ENCODE measurements around the gene POLR1H. TPM values are rescaled to one million over a fixed set of nuclear protein-coding genes. Genes with fewer than 3 reads are reported as not detected.

Gene POLR1H
- polyA plus RNA-seq, 2 of the 4 experiments (the other 2 are of a cell fraction), result 25.5 to 34.6 TPM

GRCh38 chr6:30092852-30093543 is 31.9 kb downstream of the POLR1H start:
- ChIA-PET POLR2A (no interaction called here), CTCF (interaction anchor here (1.2 to 7.1 kb wide), 3 partner anchors 10 to 75 kb away, joined by 4 to 43 read pairs (median 4); no protein-coding TSS in a partner anchor)
- WGBS (ENCODE audit: missing lambda C conversion rate), result 55% methylated on average over 6 of the region's 6 CpGs
- Histone ChIP-seq H3K9me3 (no peaks in the 10 kb centered on the region), H3K27ac (no peak overlapping the region), H3K4me1 (peaks cover 27% of the 10 kb centered on the region), H3K4me3 (no peak overlapping the region), H3K4me2 (no peak overlapping the region)
- no peak for TF ChIP-seq BCL3 (IDR thresholded peaks at IDR 0.05)
- TF ChIP-seq EHF (CRISPR knock-in tag; IDR thresholded peaks at IDR 0.05), result no peak
- TF ChIP-seq POLR2AphosphoS2 (conservative IDR thresholded peaks at IDR 0.05; ENCODE audit: low read length), result no peak
- TF ChIP-seq ZSCAN20 (CRISPR knock-in tag; IDR thresholded peaks at IDR 0.05), result no peak
- no peak for TF ChIP-seq KDM5A (IDR thresholded peaks at IDR 0.05)
- TF ChIP-seq KDM1A (IDR thresholded peaks at IDR 0.05; ENCODE audit: low read depth), result no peak
- TF ChIP-seq SMC3 (IDR thresholded peaks at IDR 0.05), result no peak
- no peak for TF ChIP-seq ATOH8 (CRISPR knock-in tag; IDR thresholded peaks at IDR 0.05; ENCODE audit: low read depth)
- no peak for TF ChIP-seq RFX5 (IDR thresholded peaks at IDR 0.05)
- no peak for TF ChIP-seq RAD21 (conservative IDR thresholded peaks at IDR 0.05 in 1 of 2, IDR thresholded peaks at IDR 0.05 in 1 of 2)
- TF ChIP-seq NFE2L2 (conservative IDR thresholded peaks at IDR 0.05; ENCODE audit: low read length), result no peak
- FAIRE-seq (no peak), ATAC-seq (no peak), DNase-seq (ENCODE audit: low read depth in 1 of 2, low spot score in 1 of 2) (no peak)

DNA sequence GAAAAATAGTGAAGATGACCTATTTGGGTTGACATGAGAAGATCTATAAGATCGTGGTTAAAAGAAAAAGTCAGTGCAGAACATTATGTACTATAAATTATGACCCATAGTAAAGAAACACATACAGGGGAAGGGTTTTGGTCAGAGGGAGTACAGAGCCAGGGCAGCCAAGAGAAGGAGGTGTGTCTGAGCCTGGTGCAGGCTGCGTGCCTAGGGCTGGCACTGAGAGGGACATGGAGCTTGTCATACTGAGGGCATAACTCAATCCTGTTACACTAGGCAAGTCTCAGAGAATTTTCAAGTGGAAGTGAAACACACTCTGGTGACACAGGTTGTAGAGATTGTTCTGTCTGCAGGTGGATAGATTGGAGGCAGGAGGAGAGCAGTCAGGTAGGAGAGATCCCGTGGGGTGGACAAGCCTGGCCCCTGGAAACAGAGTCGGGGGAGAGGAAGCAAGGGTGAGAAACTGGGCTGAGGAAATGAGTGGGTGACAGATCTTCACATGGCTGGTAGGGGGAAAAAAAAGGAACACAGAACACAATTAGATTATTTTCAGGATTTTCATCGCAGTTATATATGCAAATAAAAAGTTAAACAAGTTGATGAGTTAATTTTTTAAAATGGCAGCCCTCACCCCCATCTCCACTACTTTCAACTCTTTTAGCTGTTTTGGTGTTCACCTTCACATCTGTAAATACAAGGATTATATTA is 33.0 kb downstream of the POLR1H start:
- Histone ChIP-seq H3K4me3 (no peak overlapping the region), H3K27ac (no peak overlapping the region), H3K4me2 (no peak overlapping the region), H3K9me3 (no peaks in the 10 kb centered on the region), H3K4me1 (peaks cover 27% of the 10 kb centered on the region)
- ChIA-PET CTCF (interaction anchor here (0.7 to 7.1 kb wide), 5 partner anchors 9 to 37 kb away, joined by 3 to 43 read pairs (median 4); no protein-coding TSS in a partner anchor), POLR2A (no interaction called here)
- FAIRE-seq (no peak), ATAC-seq (no peak), DNase-seq (ENCODE audit: low read depth in 1 of 2, low spot score in 1 of 2) (no peak)
- TF ChIP-seq FOXS1 (CRISPR knock-in tag; IDR thresholded peaks at IDR 0.05) (no peak), TFCP2L1 (CRISPR knock-in tag; IDR thresholded peaks at IDR 0.05) (no peak), RCOR1 (IDR thresholded peaks at IDR 0.05; ENCODE audit: low read depth, low read length) (no peak), CBX8 (IDR thresholded peaks at IDR 0.05) (no peak), POLR2A (IDR thresholded peaks at IDR 0.05; ENCODE audit: low read length) (no peak), BHLHE40 (IDR thresholded peaks at IDR 0.05; ENCODE audit: low read depth, low read length) (no peak)
- WGBS (ENCODE audit: missing lambda C conversion rate), result 79% methylated on average over 5 of the region's 5 CpGs

DNA sequence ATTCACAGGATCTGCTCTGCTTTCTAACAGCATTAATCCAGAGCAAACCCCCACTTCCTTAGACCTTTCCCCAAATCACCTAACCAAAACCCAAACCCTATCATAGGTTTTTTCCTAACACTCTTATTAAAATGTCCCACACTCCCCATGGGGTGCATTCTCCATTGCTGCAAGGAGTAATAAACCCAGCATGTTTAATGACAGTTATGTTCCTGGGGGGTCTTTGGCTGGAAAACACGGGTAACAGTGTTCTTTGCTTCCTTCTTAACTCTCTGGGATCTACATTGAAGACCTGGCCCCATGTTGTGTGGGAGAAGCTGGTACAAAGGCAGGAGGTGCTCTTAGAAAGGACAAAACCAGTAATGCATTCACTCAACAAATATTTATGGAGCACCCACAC is 35.8 kb downstream of the POLR1H start:
- H3K9me3 ChIP-seq, result no peaks in the 10 kb centered on the region
- TF ChIP-seq HDAC2 (IDR thresholded peaks at IDR 0.05) (no peak), RARB (CRISPR knock-in tag; IDR thresholded peaks at IDR 0.05) (no peak), FOSB (CRISPR knock-in tag; IDR thresholded peaks at IDR 0.05) (no peak), E2F6 (IDR thresholded peaks at IDR 0.05; ENCODE audit: borderline replicate concordance, low read depth) (no peak), ATOH8 (CRISPR knock-in tag; IDR thresholded peaks at IDR 0.05; ENCODE audit: low read depth) (no peak), POLR2AphosphoS2 (conservative IDR thresholded peaks at IDR 0.05; ENCODE audit: low read length) (no peak), JUN (IDR thresholded peaks at IDR 0.05) (no peak), FOXS1 (CRISPR knock-in tag; IDR thresholded peaks at IDR 0.05) (no peak), NR3C1 (IDR thresholded peaks at IDR 0.05) (no peak), EHF (CRISPR knock-in tag; IDR thresholded peaks at IDR 0.05) (no peak)
- DNase-seq (ENCODE audit: low read depth in 1 of 2, low spot score in 1 of 2) (no peak), FAIRE-seq (no peak), ATAC-seq (no peak)
- CTCF ChIA-PET, result interaction anchor here (0.6 to 1.3 kb wide), 2 partner anchors 34 to 116 kb away, joined by 4 read pairs; no protein-coding TSS in a partner anchor
- no peak overlapping the region for H3K4me3 ChIP-seq
- H3K4me1 ChIP-seq, result peaks cover 25% of the 10 kb centered on the region
- WGBS (ENCODE audit: missing lambda C conversion rate), result 69% methylated on average over 1 of the region's 1 CpG
- H3K27ac ChIP-seq, result no peak overlapping the region
- H3K4me2 ChIP-seq, result no peak overlapping the region
- POLR2A ChIA-PET, result no interaction called here
